Spleen (tissue), 11 donors: Measurements from ENCODE around the gene ERGIC1. TPM values are rescaled to one million over a fixed set of nuclear protein-coding genes. Genes with fewer than 3 reads are reported as not detected.

Experiments used
- DNase-seq: peaks from one replicate; pipeline ENCODE4 v3.0.0-alpha.2; 2020
- H3K27ac ChIP-seq, 8 donors: fragments of 200-600 bp; sonication (generic) in 7 of 8; 1 replicate in 4 of 8; 2 replicates in 4 of 8; pipeline versions ENCODE4 v1.5.0 to v1.8.0; 2016 to 2021; ENCODE audit warnings: inconsistent platforms in 4 of 8, mild to moderate bottlenecking in 4 of 8, moderate library complexity in 1 of 8
- H3K27me3 ChIP-seq, 7 donors: fragments of 200-600 bp; sonication (generic) in 6 of 7; replicated peaks in 1 of 7; 1 replicate in 4 of 7; 2 replicates in 3 of 7; pipeline versions ENCODE4 v1.5.0 to v1.8.0; 2016 to 2021; ENCODE audit warnings: inconsistent platforms in 3 of 7, mild to moderate bottlenecking in 1 of 7
- H3K36me3 ChIP-seq, 6 donors: fragments of 200-600 bp; sonication (generic) in 5 of 6; 1 replicate in 4 of 6; 2 replicates in 2 of 6; pipeline versions ENCODE4 v1.5.0 to v1.8.0; 2016 to 2021; ENCODE audit warnings: inconsistent platforms in 2 of 6
- H3K4me1 ChIP-seq, 6 donors: fragments of 200-600 bp; sonication (generic) in 5 of 6; 1 replicate in 3 of 6; 2 replicates in 3 of 6; pipeline versions ENCODE4 v1.5.0 to v1.8.0; 2016 to 2021; ENCODE audit warnings: inconsistent platforms in 3 of 6
- H3K4me3 ChIP-seq, 8 donors: fragments of 200-600 bp; sonication (generic) in 7 of 8; 1 replicate in 4 of 8; 2 replicates in 4 of 8; pipeline versions ENCODE4 v1.5.0 to v1.8.0; 2016 to 2021; ENCODE audit warnings: inconsistent platforms in 4 of 8, mild to moderate bottlenecking in 4 of 8, moderate library complexity in 2 of 8
- H3K9me3 ChIP-seq, 8 donors: fragments of 200-600 bp; sonication (generic) in 7 of 8; 1 replicate in 4 of 8; 2 replicates in 4 of 8; pipeline versions ENCODE4 v1.5.0 to v1.8.0; 2016 to 2021; ENCODE audit warnings: inconsistent platforms in 4 of 8
- POLR2A ChIP-seq, 3 donors: fragments of 450-650 bp; IDR thresholded peaks; one replicate each; pipeline ENCODE4 v1.5.1; 2017; ENCODE audit warnings: antibody characterized with exemption in 3 of 3, mild to moderate bottlenecking in 1 of 3
- POLR2AphosphoS5 ChIP-seq, 3 donors: sonication (generic); formaldehyde crosslinking; IDR thresholded peaks; one replicate each; pipeline ENCODE4 v1.5.1; 2017; ENCODE audit warnings: antibody characterized with exemption in 3 of 3
- WGBS, 5 donors: extraction: QIAGEN DNeasy Blood & Tissue Kit in 3 of 5; methylation state at CpG; one replicate each; pipeline versions ENCODE4 v1.1.5 to v1.1.7; 2013 to 2018; 5-methylcytosine and 5-hydroxymethylcytosine counted together
- intact Hi-C: fragments of 100-400 bp; cut with DNase I; formaldehyde crosslinking; loops from one replicate; pipeline ENCODE4 v1.15.0; 2023; ENCODE audit warnings: low total_unique reads
- polyA plus RNA-seq, 3 donors: library from polyadenylated mRNA; stranded (reverse); fragments of 200-250 nt; gene quantifications; one replicate each; pipeline ENCODE4 v1.2.1, GENCODE V29; 2013
- total RNA-seq, 7 donors: library from RNA; depleted of rRNA in 3 of 7; stranded (reverse); fragments of >200 nt in 3 of 7; fragmentation: NEBNext Ultra II Directional in 4 of 7; extraction: Animal tissue kit (Norgen Biotek cat#: 25700) in 4 of 7; gene quantifications; one replicate each; pipeline versions ENCODE4 v1.1.0 to v1.2.1, GENCODE V29; 2016 to 2021
- TF ChIP-seq, protein P1 (sequence below), 11 experiments: fragments of 200-600 bp in 7 of 11; fragments of 450-650 bp in 4 of 11; sonication (generic) in 4 of 11; IDR thresholded peaks in 8 of 11; conservative IDR thresholded peaks in 3 of 11; 1 replicate in 7 of 11; 2 replicates in 4 of 11; pipeline versions ENCODE4 v1.4.0 to v1.8.0; 2016 to 2021; ENCODE audit warnings: antibody characterized with exemption in 11 of 11, inconsistent platforms in 4 of 11, mild to moderate bottlenecking in 1 of 11
- donor health status: healthy with polysubstance abuse.
- donor health status: DM: no; HTN: no; CAD: no; lungs with moderate emphysema.
- donor health status: DM: no; HTN: no; CAD: no.
- donor health status: Bipolar disorder and iron deficiency.
- donor health status: healthy.
- donor health status: DM: no; HTN: no; CAD: no.
- donor health status: DM: yes; HTN: yes; CAD: no.

ERGIC1 gene
- total and polyA plus RNA-seq, 10 donors: 36.9 to 166 (median 125) TPM

DNA sequence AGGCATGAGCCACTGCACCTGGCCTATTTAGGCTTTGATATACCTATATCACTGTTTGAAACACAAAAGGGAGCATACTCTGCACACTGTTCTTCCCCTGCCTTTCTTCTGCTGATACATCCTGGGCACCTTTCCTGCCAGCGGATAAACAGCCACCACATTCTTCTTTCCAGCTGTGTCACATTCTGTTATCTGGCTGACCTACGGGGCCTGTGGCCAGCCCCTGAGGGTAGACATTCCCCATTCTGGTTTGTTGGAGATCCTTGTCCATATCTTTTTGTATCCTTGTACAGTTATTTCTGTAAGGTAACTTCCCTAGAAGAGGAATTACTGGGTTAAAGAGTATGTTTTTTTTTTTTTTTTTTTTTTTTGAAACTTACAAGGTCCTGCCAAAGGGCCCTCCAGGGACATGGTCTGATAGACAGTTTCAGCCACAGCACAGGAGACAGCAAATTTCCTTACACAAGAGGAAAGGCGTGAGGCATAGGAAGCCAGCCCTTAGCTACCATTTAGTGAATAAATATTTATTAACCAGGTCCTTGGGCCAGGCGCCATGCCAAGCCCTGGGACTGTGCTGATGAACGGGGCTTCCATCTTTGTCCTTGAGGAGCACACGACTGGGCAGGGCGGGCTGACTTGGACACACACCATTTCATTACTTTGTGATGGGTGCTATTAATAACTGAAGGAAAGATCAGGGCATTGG is 57.8 kb downstream of the ERGIC1 start:
- Histone ChIP-seq H3K27ac (peak overlapping the region; percentile 4 to 80 (median 66)), H3K27me3 (no peaks in the 10 kb centered on the region), H3K9me3 (no peaks in the 10 kb centered on the region), H3K36me3 (peaks cover 0 to 90% (median 22%) of the 10 kb centered on the region in 6 donors), H3K4me3 (no peak overlapping the region), H3K4me1 (peaks cover 3 to 60% (median 22%) of the 10 kb centered on the region in 6 donors)
- intact Hi-C loops: no loop called here
- DNase-seq: peak; percentile 86
- TF ChIP-seq, protein P1, sequence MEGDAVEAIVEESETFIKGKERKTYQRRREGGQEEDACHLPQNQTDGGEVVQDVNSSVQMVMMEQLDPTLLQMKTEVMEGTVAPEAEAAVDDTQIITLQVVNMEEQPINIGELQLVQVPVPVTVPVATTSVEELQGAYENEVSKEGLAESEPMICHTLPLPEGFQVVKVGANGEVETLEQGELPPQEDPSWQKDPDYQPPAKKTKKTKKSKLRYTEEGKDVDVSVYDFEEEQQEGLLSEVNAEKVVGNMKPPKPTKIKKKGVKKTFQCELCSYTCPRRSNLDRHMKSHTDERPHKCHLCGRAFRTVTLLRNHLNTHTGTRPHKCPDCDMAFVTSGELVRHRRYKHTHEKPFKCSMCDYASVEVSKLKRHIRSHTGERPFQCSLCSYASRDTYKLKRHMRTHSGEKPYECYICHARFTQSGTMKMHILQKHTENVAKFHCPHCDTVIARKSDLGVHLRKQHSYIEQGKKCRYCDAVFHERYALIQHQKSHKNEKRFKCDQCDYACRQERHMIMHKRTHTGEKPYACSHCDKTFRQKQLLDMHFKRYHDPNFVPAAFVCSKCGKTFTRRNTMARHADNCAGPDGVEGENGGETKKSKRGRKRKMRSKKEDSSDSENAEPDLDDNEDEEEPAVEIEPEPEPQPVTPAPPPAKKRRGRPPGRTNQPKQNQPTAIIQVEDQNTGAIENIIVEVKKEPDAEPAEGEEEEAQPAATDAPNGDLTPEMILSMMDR (IDR thresholded peaks at IDR 0.05 in 8 of 11, conservative IDR thresholded peaks at IDR 0.05 in 3 of 11): no peak
- TF ChIP-seq POLR2AphosphoS5 (IDR thresholded peaks at IDR 0.05) (peak in 2 of 3 donors; percentile 66 to 67), POLR2A (IDR thresholded peaks at IDR 0.05) (no peak)
- WGBS, 5 donors: 68 to 80% (median 78%) methylated on average over 6 to 7 of the region's 7 CpGs

DNA sequence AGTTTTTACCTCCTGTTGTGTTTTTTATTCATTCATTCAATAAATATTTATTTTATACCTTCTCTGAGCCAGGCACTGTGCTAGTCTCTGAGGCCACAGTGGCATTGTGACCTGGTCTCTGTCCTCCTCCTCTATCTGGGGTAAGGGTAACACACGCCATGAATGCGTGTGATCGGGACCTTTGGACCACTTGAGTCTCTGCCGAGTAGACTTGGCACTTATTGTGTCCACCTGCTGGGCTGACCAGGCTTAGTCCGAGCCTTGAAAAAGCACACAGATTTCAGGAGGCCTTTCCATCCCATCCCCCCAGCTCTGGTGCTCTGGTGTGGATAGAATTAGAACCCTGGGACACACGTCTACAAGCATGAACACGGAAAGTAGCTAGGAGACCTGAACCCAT is 58.7 kb downstream of the ERGIC1 start:
- Histone ChIP-seq H3K4me3 (no peak overlapping the region), H3K27ac (peak overlapping the region; percentile 4 to 80 (median 62)), H3K4me1 (peaks cover 3 to 60% (median 19%) of the 10 kb centered on the region in 6 donors), H3K9me3 (no peaks in the 10 kb centered on the region), H3K27me3 (no peaks in the 10 kb centered on the region), H3K36me3 (peaks cover 0 to 90% (median 22%) of the 10 kb centered on the region in 6 donors)
- DNase-seq: no peak
- WGBS, 5 donors: 77 to 91% (median 82%) methylated on average over 7 of the region's 7 CpGs
- intact Hi-C loops: no loop called here
- no peak for TF ChIP-seq POLR2A (IDR thresholded peaks at IDR 0.05)
- TF ChIP-seq POLR2AphosphoS5 (IDR thresholded peaks at IDR 0.05): no peak
- TF ChIP-seq, protein P1 (IDR thresholded peaks at IDR 0.05 in 8 of 11, conservative IDR thresholded peaks at IDR 0.05 in 3 of 11): no peak

GRCh38 chr5:172894767-172895388 is 60.8 kb downstream of the ERGIC1 start:
- H3K36me3 ChIP-seq: peaks cover 0 to 92% (median 25%) of the 10 kb centered on the region in 6 donors
- intact Hi-C loops: no loop called here
- peak overlapping the region in 2 of 8 donors; percentile 1 to 81 for H3K27ac ChIP-seq
- TF ChIP-seq POLR2AphosphoS5 (IDR thresholded peaks at IDR 0.05) (no peak), POLR2A (IDR thresholded peaks at IDR 0.05) (no peak)
- TF ChIP-seq, protein P1 (IDR thresholded peaks at IDR 0.05 in 8 of 11, conservative IDR thresholded peaks at IDR 0.05 in 3 of 11): no peak
- no peaks in the 10 kb centered on the region for H3K27me3 ChIP-seq
- H3K4me3 ChIP-seq: no peak overlapping the region
- 91 to 98% (median 93%) methylated on average over 7 of the region's 7 CpGs for WGBS, 5 donors
- DNase-seq: no peak
- H3K9me3 ChIP-seq: no peaks in the 10 kb centered on the region
- peaks cover 3 to 62% (median 19%) of the 10 kb centered on the region in 6 donors for H3K4me1 ChIP-seq

DNA sequence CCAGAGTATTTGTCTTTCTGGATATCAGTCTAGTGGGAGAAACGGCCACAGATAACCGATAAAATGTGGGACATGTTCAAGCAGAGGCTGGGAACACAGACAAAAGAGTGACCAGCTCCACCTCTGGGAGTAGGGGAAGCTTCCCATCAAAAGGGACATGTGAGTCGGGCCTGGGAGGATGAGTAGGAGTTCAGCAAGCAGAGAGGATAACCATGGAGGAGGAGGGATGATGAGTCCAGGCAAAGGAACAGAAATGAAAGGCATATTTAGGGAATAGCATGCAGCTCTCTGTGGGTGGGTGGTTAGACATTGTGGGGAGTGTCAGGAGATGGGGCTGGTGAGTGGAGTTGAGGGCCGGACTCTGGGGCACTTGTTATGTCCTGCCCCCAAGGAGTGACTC is 61.5 kb downstream of the ERGIC1 start:
- H3K9me3 ChIP-seq: no peaks in the 10 kb centered on the region
- DNase-seq: no peak
- no peak overlapping the region for H3K4me3 ChIP-seq
- peak overlapping the region in 2 of 8 donors; percentile 1 to 81 for H3K27ac ChIP-seq
- TF ChIP-seq, protein P1 (IDR thresholded peaks at IDR 0.05 in 8 of 11, conservative IDR thresholded peaks at IDR 0.05 in 3 of 11): no peak
- TF ChIP-seq POLR2AphosphoS5 (IDR thresholded peaks at IDR 0.05) (no peak), POLR2A (IDR thresholded peaks at IDR 0.05) (no peak)
- intact Hi-C loops: no loop called here
- H3K27me3 ChIP-seq: no peaks in the 10 kb centered on the region
- H3K4me1 ChIP-seq: peaks cover 3 to 58% (median 19%) of the 10 kb centered on the region in 6 donors
- WGBS, 5 donors: 91 to 98% (median 94%) methylated on average over 4 of the region's 4 CpGs
- peaks cover 0 to 92% (median 27%) of the 10 kb centered on the region in 6 donors for H3K36me3 ChIP-seq
